Breast epithelium (tissue), 3 donors: ENCODE data around the gene KCNIP3.

Experiments used
- CTCF ChIP-seq, 3 donors: fragments of 450-650 bp; IDR thresholded peaks; one replicate each; pipeline ENCODE4 v1.5.1; 2016 to 2017; ENCODE audit warnings: antibody characterized with exemption in 3 of 3, mild to moderate bottlenecking in 3 of 3, moderate library complexity in 3 of 3
- POLR2A ChIP-seq: fragments of 450-650 bp; IDR thresholded peaks from one replicate; pipeline ENCODE4 v1.6.1; 2016; ENCODE audit warnings: antibody characterized with exemption, mild to moderate bottlenecking, moderate library complexity
- POLR2AphosphoS5 ChIP-seq, 3 donors: sonication (generic); formaldehyde crosslinking; IDR thresholded peaks; one replicate each; pipeline ENCODE4 v1.6.1; 2017; ENCODE audit warnings: antibody characterized with exemption in 3 of 3

DNA sequence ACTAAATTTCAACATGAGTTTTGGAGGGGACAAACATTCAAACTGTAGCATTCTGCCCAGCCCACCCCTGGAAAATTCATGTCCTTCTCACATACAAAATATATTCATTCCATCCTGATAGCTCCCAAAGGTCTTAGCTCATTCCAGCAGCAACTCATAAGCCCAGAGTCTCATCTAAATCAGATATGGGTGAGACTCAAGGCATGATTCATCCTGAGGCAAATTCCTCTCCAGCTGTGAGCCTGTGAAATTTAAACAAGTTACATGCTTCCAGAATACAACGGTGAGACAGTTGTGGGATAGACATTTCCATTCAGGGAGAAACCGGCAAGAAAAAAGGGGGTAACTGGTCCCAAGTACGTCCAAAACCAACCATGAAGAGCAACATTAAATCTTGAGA is 61.9 kb downstream of the KCNIP3 start:
- TF ChIP-seq CTCF (IDR thresholded peaks at IDR 0.05) (no peak), POLR2AphosphoS5 (IDR thresholded peaks at IDR 0.05) (no peak), POLR2A (no peak)
